Caco-2 (cell line): ENCODE measurements around the gene PDE7B. TPM values are rescaled to one million over a fixed set of nuclear protein-coding genes. Genes with fewer than 3 reads are reported as not detected.

ENCODE experiments used
- BruUV-seq: library from RNA; stranded (reverse); fragments of 400-500 nt; replicated peaks from 2 replicates; lab custom pipeline; 2021; lab: Mats Ljungman, UMichigan
- CTCF ChIA-PET: fragments of 300-600 bp; sonication (Branson Sonifier 250); formaldehyde crosslinking; loops from one replicate; lab custom pipeline; 2022; ENCODE audit warnings: antibody characterized with exemption; lab: Charles Lee
- POLR2A ChIA-PET: fragments of 300-600 bp; sonication (Branson Sonifier 250); formaldehyde crosslinking; loops from one replicate; lab custom pipeline; 2022; ENCODE audit warnings: antibody characterized with exemption; lab: Charles Lee
- DNase-seq, 2 experiments: peaks; one replicate each; pipeline versions ENCODE4 v3.0.0 to v3.0.0-alpha.2; 2020 to 2022
- H3K27me3 ChIP-seq: replicated peaks from 2 replicates; pipeline ENCODE4 v1.6.0; 2011; ENCODE audit warnings: low read length; ENCODE audit not compliant: control insufficient read depth, insufficient read depth
- H3K36me3 ChIP-seq: 2 replicates; pipeline ENCODE4 v1.5.1; 2011; ENCODE audit warnings: low read length; ENCODE audit not compliant: control insufficient read depth, insufficient read depth
- H3K4me1 ChIP-seq: fragments of 250-450 bp; sonication (Bioruptor Pico); 2 replicates; pipeline ENCODE4 v1.5.1; 2020; ENCODE audit warnings: mild to moderate bottlenecking
- H3K4me3 ChIP-seq: 2 replicates; pipeline ENCODE4 v1.5.1; 2011; ENCODE audit warnings: low read depth, mild to moderate bottlenecking, control low read depth, low read length
- H3K9me3 ChIP-seq: fragments of 250-450 bp; sonication (Bioruptor Pico); 2 replicates; pipeline ENCODE4 v1.5.1; 2020; ENCODE audit warnings: mild to moderate bottlenecking, moderate library complexity
- H3K27ac Mint-ChIP-seq: one replicate; pipeline ENCODE4 v1.8.0; 2022; ENCODE audit warnings: mixed read lengths; ENCODE audit not compliant: unreplicated experiment
- H3K27me3 Mint-ChIP-seq: one replicate; pipeline ENCODE4 v1.8.0; 2022; ENCODE audit warnings: mixed read lengths; ENCODE audit not compliant: insufficient read depth, unreplicated experiment
- H3K36me3 Mint-ChIP-seq: one replicate; pipeline ENCODE4 v1.8.0; 2022; ENCODE audit warnings: mild to moderate bottlenecking, mixed read lengths; ENCODE audit not compliant: insufficient read depth, unreplicated experiment
- H3K4me1 Mint-ChIP-seq: one replicate; pipeline ENCODE4 v1.8.0; 2022; ENCODE audit warnings: low read depth, mixed read lengths; ENCODE audit not compliant: unreplicated experiment
- H3K4me3 Mint-ChIP-seq: one replicate; pipeline ENCODE4 v1.8.0; 2022; ENCODE audit warnings: mild to moderate bottlenecking, moderate library complexity, mixed read lengths; ENCODE audit not compliant: unreplicated experiment
- H3K9me3 Mint-ChIP-seq: one replicate; pipeline ENCODE4 v1.8.0; 2022; ENCODE audit warnings: mixed read lengths; ENCODE audit not compliant: unreplicated experiment
- CTCF ChIP-seq, 2 experiments: fragments of 200-600 bp in 1 of 2; IDR thresholded peaks; 1 replicate in 1 of 2; 2 replicates in 1 of 2; pipeline versions ENCODE4 v1.5.1 to v1.8.0; 2011 to 2022; ENCODE audit warnings: antibody characterized with exemption in 1 of 2, control low read depth in 1 of 2, inconsistent platforms in 1 of 2, low read depth in 1 of 2, low read length in 1 of 2, mild to moderate bottlenecking in 1 of 2, moderate library complexity in 1 of 2; ENCODE audit not compliant: insufficient read depth in 1 of 2, severe bottlenecking in 1 of 2, unreplicated experiment in 1 of 2
- intact Hi-C: fragments of 100-400 bp; cut with micrococcal nuclease; formaldehyde crosslinking; loops from one replicate; pipeline ENCODE4 v1.10.0; 2022; ENCODE audit not compliant: unreplicated experiment
- total RNA-seq: library from RNA; stranded (reverse); gene quantifications from 2 replicates; pipeline ENCODE4 v1.2.3, GENCODE V29; 2022

PDE7B gene
- total RNA-seq, 1 experiment from 2014 or later = not detected

DNA sequence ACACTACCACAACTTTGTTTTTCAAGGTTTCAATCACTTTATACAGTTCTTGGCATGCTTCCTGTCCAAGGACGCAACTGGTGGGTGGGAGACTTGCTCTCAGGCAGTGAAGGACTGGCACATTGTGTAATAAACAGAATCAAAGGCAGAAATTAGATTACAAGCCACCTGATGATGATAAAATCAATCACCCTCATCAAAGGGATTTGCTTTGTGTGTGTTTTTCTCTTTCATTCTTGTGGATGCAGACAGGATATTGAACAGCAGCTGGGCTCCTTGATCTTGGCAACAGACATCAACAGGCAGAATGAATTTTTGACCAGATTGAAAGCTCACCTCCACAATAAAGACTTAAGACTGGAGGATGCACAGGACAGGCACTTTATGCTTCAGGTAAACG lies 327.2 kb downstream of the PDE7B start:
- no peak overlapping the region for H3K27ac Mint-ChIP-seq
- no peaks in the 10 kb centered on the region for H3K4me1 Mint-ChIP-seq
- no peaks in the 10 kb centered on the region for H3K9me3 Mint-ChIP-seq
- H3K4me1 ChIP-seq = no peaks in the 10 kb centered on the region
- H3K36me3 Mint-ChIP-seq = no peaks in the 10 kb centered on the region
- no peaks in the 10 kb centered on the region for H3K36me3 ChIP-seq
- H3K27me3 ChIP-seq = no peaks in the 10 kb centered on the region
- ChIA-PET CTCF (no interaction called here), POLR2A (no interaction called here)
- no peak for DNase-seq
- H3K27me3 Mint-ChIP-seq = no peaks in the 10 kb centered on the region
- no peaks in the 10 kb centered on the region for H3K9me3 ChIP-seq
- BruUV-seq = no TSS peak
- intact Hi-C loops = no loop called here
- no peak overlapping the region for H3K4me3 ChIP-seq
- no peak overlapping the region for H3K4me3 Mint-ChIP-seq
- TF ChIP-seq CTCF (IDR thresholded peaks at IDR 0.05; ENCODE audit: insufficient read depth in 1 of 2, low read depth in 1 of 2, low read length in 1 of 2, severe bottlenecking in 1 of 2, unreplicated experiment in 1 of 2) = no peak

- no peak overlapping the region for H3K27ac Mint-ChIP-seq
- H3K9me3 Mint-ChIP-seq = no peaks in the 10 kb centered on the region
- H3K27me3 ChIP-seq = no peaks in the 10 kb centered on the region
- no peak for TF ChIP-seq CTCF (IDR thresholded peaks at IDR 0.05; ENCODE audit: insufficient read depth in 1 of 2, low read depth in 1 of 2, low read length in 1 of 2, severe bottlenecking in 1 of 2, unreplicated experiment in 1 of 2)
- H3K36me3 Mint-ChIP-seq = no peaks in the 10 kb centered on the region
- H3K27me3 Mint-ChIP-seq = no peaks in the 10 kb centered on the region
- H3K4me1 ChIP-seq = no peaks in the 10 kb centered on the region
- H3K4me3 ChIP-seq = no peak overlapping the region
- no peaks in the 10 kb centered on the region for H3K9me3 ChIP-seq
- no peaks in the 10 kb centered on the region for H3K4me1 Mint-ChIP-seq
- ChIA-PET CTCF (no interaction called here), POLR2A (no interaction called here)
- no TSS peak for BruUV-seq
- no peak for DNase-seq
- intact Hi-C loops = no loop called here
- no peaks in the 10 kb centered on the region for H3K36me3 ChIP-seq
- no peak overlapping the region for H3K4me3 Mint-ChIP-seq
Measured at GRCh38 chr6:136180704-136181511, 329.4 kb downstream of the PDE7B start.

DNA sequence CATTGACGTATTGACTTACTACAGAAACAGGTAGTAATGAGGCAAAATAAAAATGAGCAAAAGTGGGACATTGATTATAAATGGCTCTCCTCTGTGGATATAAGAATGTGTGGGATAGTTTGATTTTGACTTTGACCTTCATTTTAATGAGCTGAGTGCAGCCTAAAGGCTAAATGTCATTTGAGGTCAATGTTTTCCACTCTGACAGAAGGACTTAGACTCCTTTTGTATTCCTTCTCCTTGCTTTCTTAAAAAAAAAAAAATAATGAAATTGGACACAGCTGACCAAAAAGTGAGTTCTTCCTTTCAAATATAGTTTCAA lies 330.0 kb downstream of the PDE7B start:
- POLR2A ChIA-PET = no interaction called here

More for the DNA sequence above, 330.0 kb downstream of the PDE7B start:
- Mint-ChIP-seq H3K27me3 (no peaks in the 10 kb centered on the region), H3K4me3 (no peak overlapping the region), H3K36me3 (no peaks in the 10 kb centered on the region), H3K27ac (no peak overlapping the region), H3K4me1 (no peaks in the 10 kb centered on the region), H3K9me3 (no peaks in the 10 kb centered on the region)
- DNase-seq = no peak
- Histone ChIP-seq H3K27me3 (no peaks in the 10 kb centered on the region), H3K4me1 (no peaks in the 10 kb centered on the region), H3K9me3 (no peaks in the 10 kb centered on the region), H3K36me3 (no peaks in the 10 kb centered on the region), H3K4me3 (no peak overlapping the region)
- BruUV-seq = no TSS peak
- TF ChIP-seq CTCF (IDR thresholded peaks at IDR 0.05; ENCODE audit: insufficient read depth in 1 of 2, low read depth in 1 of 2, low read length in 1 of 2, severe bottlenecking in 1 of 2, unreplicated experiment in 1 of 2) = no peak
- intact Hi-C loops = no loop called here
- CTCF ChIA-PET = no interaction called here
